Keratinocyte (primary cell): ENCODE results near the gene P2RX2.

Experiments used
- CTCF ChIP-seq, 3 experiments: IDR thresholded peaks in 1 of 3; conservative IDR thresholded peaks in 1 of 3; optimal IDR thresholded peaks in 1 of 3; 2 replicates in 2 of 3; 3 replicates in 1 of 3; pipeline versions ENCODE3 to v1.5.1; 2011; ENCODE audit warnings: low read length in 3 of 3, mild to moderate bottlenecking in 3 of 3, moderate library complexity in 2 of 3, control low read depth in 1 of 3, inconsistent platforms in 1 of 3; ENCODE audit not compliant: insufficient read depth in 2 of 3; ENCODE audit errors: extremely low read depth in 1 of 3
- EZH2 ChIP-seq: IDR thresholded peaks from one replicate; pipeline ENCODE4 v1.6.1; 2012; ENCODE audit warnings: inconsistent platforms, mild to moderate bottlenecking, low read length, moderate library complexity

- TF ChIP-seq CTCF (optimal IDR thresholded peaks at IDR 0.05 in 1 of 3, IDR thresholded peaks at IDR 0.05 in 1 of 3, conservative IDR thresholded peaks at IDR 0.05 in 1 of 3; ENCODE audit: extremely low read depth in 1 of 3, insufficient read depth in 2 of 3, low read length in 3 of 3) (no peak), EZH2 (no peak)
These were observed 4.0 kb downstream of the P2RX2 start for GRCh38 chr12:132622437-132623071.
